Lung (tissue), 12 donors: ENCODE measurements around the gene TBC1D17. TPM values are rescaled to one million over a fixed set of nuclear protein-coding genes. Genes with fewer than 3 reads are reported as not detected.

Experiments used
- ATAC-seq: fragments of 200-7000 bp; cut with Tn5 transposase; one replicate; pipeline ENCODE4 v1.9.1; 2020; ENCODE audit warnings: moderate number of reproducible peaks; ENCODE audit not compliant: insufficient read depth, low FRiP score
- DNase-seq, 3 donors: peaks; one replicate each; pipeline ENCODE4 v3.0.0-alpha.2; 2013 to 2017
- H3K27ac ChIP-seq, 2 donors: one replicate each; pipeline ENCODE4 v1.5.1; 2013; ENCODE audit warnings: mild to moderate bottlenecking in 2 of 2, moderate library complexity in 2 of 2, control low read depth in 1 of 2, inconsistent platforms in 1 of 2, low read depth in 1 of 2, low read length in 1 of 2
- H3K27me3 ChIP-seq, 3 donors: one replicate each; pipeline ENCODE4 v1.5.1; 2013; ENCODE audit warnings: low read length in 2 of 3; ENCODE audit not compliant: control insufficient read depth in 3 of 3, insufficient read depth in 3 of 3
- H3K36me3 ChIP-seq, 4 donors: one replicate each; pipeline ENCODE4 v1.5.1; 2013; ENCODE audit warnings: low read length in 4 of 4, mild to moderate bottlenecking in 1 of 4, moderate library complexity in 1 of 4; ENCODE audit not compliant: control insufficient read depth in 4 of 4, insufficient read depth in 4 of 4
- H3K4me1 ChIP-seq, 5 donors: one replicate each; pipeline ENCODE4 v1.5.1; 2013; ENCODE audit warnings: low read length in 5 of 5, mild to moderate bottlenecking in 2 of 5, moderate library complexity in 1 of 5; ENCODE audit not compliant: control insufficient read depth in 5 of 5, insufficient read depth in 5 of 5
- H3K4me3 ChIP-seq: one replicate; pipeline ENCODE4 v1.5.1; 2013; ENCODE audit warnings: mild to moderate bottlenecking, control low read depth, moderate library complexity
- H3K9ac ChIP-seq, 2 donors: one replicate each; pipeline ENCODE4 v1.5.1; 2013; ENCODE audit warnings: low read length in 2 of 2, control low read depth in 1 of 2; ENCODE audit not compliant: insufficient read depth in 1 of 2
- H3K9me3 ChIP-seq, 4 donors: one replicate each; pipeline ENCODE4 v1.5.1; 2013; ENCODE audit warnings: low read length in 3 of 4, mild to moderate bottlenecking in 1 of 4, moderate library complexity in 1 of 4; ENCODE audit not compliant: control insufficient read depth in 4 of 4, insufficient read depth in 3 of 4
- CTCF ChIP-seq: IDR thresholded peaks from 2 replicates; pipeline ENCODE4 v1.5.1; 2012; ENCODE audit warnings: mild to moderate bottlenecking; ENCODE audit errors: control extremely low read depth, extremely low read depth
- WGBS, 2 donors: extraction: QIAGEN DNeasy Blood & Tissue Kit; methylation state at CpG; one replicate each; pipeline ENCODE4 v1.1.7; 2013; 5-methylcytosine and 5-hydroxymethylcytosine counted together
- polyA plus RNA-seq, 2 donors: library from polyadenylated mRNA; stranded (reverse); fragments of 200-250 nt; gene quantifications; one replicate each; pipeline ENCODE4 v1.2.1, GENCODE V29; 2013
- total RNA-seq, 2 donors: library from RNA; depleted of rRNA in 1 of 2; stranded (reverse); fragments of >200 nt in 1 of 2; gene quantifications; one replicate each; pipeline ENCODE4 v1.2.1, GENCODE V29; 2014 to 2021
- donor health status: control.
- donor health status: control.
- donor health status: Bipolar disorder and iron deficiency.
- donor health status: healthy.
- donor health status: DM: yes; HTN: yes; CAD: no.

Gene TBC1D17
- total and polyA plus RNA-seq, 4 donors, result 23.3 to 52.9 (median 32.4) TPM

- H3K9ac ChIP-seq, result no peak overlapping the region
- no peak overlapping the region for H3K4me3 ChIP-seq
- no peaks in the 10 kb centered on the region for H3K4me1 ChIP-seq
- WGBS, 2 donors, result 92 to 95% methylated on average over 23 to 24 of the region's 24 CpGs
- peaks cover 4 to 36% (median 29%) of the 10 kb centered on the region in 4 donors for H3K36me3 ChIP-seq
- TF ChIP-seq CTCF, result no peak
- H3K27me3 ChIP-seq, result no peaks in the 10 kb centered on the region
- no peak for DNase-seq
- H3K27ac ChIP-seq, result no peak overlapping the region
- H3K9me3 ChIP-seq, result no peaks in the 10 kb centered on the region
- no peak for ATAC-seq
Measured at GRCh38 chr19:49920624-49921363, 43.3 kb downstream of the TBC1D17 start.

GRCh38 chr19:49921871-49922795 lies 44.6 kb downstream of the TBC1D17 start:
- Histone ChIP-seq H3K4me3 (no peak overlapping the region), H3K9ac (no peak overlapping the region), H3K4me1 (peaks cover 0 to 2% (median 0%) of the 10 kb centered on the region in 5 donors), H3K9me3 (no peaks in the 10 kb centered on the region), H3K27ac (no peak overlapping the region), H3K36me3 (peaks cover 4 to 40% (median 30%) of the 10 kb centered on the region in 4 donors), H3K27me3 (no peaks in the 10 kb centered on the region)
- 77 to 84% methylated on average over 22 of the region's 22 CpGs for WGBS, 2 donors
- ATAC-seq (no peak), DNase-seq (no peak)
- no peak for TF ChIP-seq CTCF

- ATAC-seq (no peak), DNase-seq (no peak)
- H3K4me1 ChIP-seq, result peaks cover 0 to 13% (median 8%) of the 10 kb centered on the region in 5 donors
- H3K36me3 ChIP-seq, result peaks cover 4 to 40% (median 31%) of the 10 kb centered on the region in 4 donors
- H3K4me3 ChIP-seq, result no peak overlapping the region
- WGBS, 2 donors, result 81 to 87% methylated on average over 29 to 31 of the region's 31 CpGs
- H3K9ac ChIP-seq, result no peak overlapping the region
- TF ChIP-seq CTCF, result no peak
- no peaks in the 10 kb centered on the region for H3K27me3 ChIP-seq
- H3K27ac ChIP-seq, result no peak overlapping the region
- no peaks in the 10 kb centered on the region for H3K9me3 ChIP-seq
Measured at GRCh38 chr19:49923055-49924003, 45.8 kb downstream of the TBC1D17 start.
